HG02571 (cell line): ENCODE measurements around the gene ADPRS.

Source experiments
- ATAC-seq: cut with Tn5 transposase; IDR thresholded peaks from one replicate; pipeline ENCODE4 v1.9.1; 2021; ENCODE audit warnings: mild to moderate bottlenecking, moderate library complexity; ENCODE audit not compliant: unreplicated experiment

ADPRS gene

DNA sequence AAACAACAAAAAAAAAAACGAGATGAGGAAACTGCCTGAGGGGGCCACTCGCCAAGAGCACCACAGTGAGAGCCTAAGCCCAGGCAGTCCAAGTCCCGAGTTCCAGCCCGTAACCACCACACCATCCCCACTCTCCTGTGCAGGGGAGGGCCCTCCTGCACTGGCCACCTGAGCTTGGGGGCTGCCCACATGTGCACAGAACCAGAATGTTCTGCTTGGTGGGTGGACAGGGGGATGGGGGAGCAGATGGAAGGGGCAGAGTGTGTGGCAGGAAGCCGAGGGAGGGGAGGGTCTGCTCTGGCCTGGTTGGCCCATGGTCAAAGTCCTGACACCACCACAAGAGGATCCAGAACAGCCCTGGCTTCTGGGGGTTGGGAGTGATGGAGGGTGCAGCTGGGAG lies 17.6 kb downstream of the ADPRS start:
- ATAC-seq: no peak

DNA sequence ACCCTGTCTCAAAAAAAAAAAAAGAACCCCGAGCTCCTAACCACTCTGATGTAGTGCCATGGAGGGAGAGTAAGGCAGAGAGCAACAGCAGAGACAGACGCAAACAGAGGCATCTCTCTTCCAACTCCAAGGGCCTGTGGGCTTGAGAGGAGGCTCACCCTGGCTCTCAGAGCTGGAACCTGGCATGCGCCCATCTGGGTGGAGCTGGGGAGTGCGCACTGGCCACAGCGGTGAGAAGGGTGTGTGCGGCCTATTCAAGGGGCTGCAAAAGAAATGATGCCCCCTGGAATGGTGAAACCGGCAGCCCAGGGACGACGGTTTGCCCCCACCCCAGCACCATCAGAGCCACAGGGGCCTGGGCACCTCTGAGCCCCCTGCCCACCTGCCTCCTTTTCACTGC lies 18.7 kb downstream of the ADPRS start:
- no peak for ATAC-seq

DNA sequence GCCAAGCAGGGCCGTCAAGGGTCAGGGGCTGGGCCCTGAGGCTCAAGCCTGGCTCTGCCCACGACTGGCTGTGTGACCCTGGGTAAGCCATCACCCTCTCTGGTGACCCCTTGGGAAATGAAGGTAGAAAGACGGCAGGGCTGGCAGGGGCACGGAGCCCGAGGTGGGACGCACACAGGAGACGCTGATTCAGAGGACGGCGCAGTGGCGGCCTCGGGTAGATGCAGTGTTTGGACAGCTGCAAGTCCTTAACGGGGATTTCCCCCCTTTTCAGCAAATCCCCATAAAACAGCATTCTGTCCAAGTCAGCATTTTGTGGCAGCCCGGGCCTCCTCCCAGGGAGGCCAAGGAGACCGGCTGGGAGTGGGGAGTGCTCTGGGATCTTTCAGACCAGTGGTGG lies 19.6 kb downstream of the ADPRS start:
- ATAC-seq: no peak

DNA sequence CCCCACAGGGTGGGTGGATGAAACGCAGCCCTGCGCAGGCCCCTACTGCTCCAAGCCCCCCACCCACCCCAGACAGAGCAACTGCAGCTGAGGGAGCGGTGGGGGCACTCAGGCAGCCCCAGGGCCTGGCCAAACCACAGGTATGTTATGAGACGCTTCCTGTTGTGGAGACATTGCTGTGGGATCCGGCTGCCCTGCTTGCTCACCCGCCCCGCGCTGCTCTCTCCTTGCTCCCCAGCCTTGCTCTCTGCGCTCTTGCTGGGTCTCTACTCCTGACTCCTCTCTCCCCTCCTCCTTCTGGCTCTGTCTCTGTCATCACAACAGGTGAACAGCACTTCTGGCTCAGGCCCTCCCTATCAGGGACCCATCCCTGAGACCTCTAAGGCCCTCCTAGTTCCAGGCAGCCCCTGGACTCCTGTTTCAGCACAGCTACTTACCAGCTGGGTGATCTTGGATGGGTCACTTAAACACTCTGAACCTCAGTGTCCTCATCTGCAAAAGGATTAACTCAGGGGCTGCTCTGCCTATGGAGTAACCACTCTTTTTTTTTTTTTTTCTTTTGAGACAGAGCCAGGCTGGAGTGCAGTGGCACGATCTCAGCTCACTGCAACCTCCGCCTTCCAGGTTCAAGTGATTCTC lies 20.5 kb downstream of the ADPRS start:
- no peak for ATAC-seq

DNA sequence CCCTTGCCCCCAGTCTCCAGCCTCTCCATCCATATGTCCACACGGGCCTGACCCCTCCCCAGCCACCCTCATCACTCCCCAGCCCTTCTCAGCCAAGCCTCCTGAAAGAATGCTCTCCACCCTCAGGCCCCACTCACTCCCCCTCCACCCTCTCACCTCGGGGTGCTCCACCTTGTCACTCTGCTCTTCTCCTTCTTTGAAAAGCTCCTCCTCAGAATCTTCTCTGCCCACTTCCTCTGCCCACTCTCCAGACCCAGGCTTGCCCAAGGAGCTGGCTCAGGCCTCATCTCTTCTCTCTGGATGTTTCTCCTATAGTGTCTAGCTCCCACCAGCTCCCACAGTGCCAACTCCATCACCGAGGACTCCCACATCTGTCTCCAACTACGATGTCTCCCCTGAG lies 22.5 kb downstream of the ADPRS start:
- no peak for ATAC-seq

DNA sequence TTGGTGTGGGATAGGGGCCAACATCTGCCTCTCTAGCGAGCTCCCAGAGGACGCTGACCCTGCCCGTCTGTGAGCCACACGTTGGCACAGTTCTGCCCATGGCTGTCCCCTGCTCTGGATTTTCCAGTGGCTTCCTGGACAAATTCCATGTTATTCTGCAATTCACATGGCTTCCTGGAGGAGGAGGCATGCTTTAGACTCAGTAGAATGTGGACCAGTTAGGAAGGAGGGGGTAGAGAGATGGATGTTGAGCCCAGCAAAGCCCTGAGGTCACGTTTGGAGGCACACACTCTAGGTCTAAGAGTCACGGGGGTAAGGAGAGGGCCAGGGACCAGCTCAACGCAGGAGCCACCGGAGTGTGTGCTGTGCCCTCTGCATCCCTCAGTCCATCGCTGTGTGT lies 24.1 kb downstream of the ADPRS start:
- no peak for ATAC-seq

DNA sequence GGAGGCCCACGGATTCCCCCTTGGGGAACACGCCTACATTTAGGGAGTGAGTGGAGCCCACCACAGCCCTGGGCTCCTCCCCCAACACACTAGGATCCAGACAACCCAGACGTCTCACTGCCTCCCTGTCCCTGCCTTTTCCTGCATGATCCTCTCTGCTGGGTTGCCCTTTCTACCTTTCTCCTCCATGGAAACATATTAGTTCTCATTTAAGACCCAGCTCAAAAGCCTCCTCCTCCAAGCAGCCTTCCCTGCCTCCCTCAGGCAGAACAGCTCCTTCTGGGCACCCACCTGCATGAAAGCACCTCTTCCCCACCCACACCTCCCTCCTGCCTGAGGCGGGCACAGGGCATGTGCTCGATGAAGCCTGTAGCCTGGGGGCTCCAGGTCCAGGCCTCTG lies 25.7 kb downstream of the ADPRS start:
- ATAC-seq: no peak

DNA sequence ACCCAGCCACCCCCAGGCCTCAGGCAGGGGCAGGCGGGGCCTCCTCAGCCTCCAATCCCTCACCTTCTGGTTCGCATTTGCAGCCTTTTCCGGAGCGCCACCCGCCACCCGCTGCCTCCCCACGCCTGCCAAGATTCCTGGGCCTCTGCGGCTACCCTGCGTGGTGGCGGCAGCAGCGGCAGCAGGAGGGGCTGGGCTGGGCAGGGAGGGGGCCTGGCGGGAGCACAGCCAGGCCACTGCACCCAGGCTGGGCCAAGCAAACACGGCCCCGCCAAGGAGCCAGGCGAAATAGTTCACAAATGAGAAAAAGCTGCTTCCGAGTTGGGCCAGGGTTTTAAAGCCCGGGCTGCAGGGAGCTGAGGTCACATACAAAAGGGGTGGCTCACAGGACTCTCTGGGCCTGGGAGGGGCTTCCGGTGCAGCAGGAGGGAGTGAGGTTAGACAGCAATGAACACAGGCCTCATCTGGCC lies 26.5 kb downstream of the ADPRS start:
- ATAC-seq: no peak

DNA sequence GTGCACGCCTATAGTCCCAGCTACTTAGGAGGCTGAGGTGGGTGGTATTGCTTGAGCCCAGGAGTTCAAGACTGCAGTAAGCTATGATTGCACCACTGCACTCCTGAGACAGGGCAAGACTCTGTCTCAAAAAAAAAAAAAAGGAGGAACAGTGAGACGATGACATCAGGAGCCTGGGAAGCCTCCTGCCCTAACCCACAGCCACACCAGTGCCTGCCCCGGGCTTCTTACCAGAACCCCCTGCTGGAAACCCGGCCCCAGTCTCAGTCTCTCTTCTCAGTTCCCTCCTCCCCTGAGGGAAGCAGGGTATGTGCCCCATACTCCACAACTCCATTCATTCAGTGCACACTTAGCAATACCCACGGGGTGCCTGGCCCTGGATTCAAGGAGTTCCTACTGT lies 27.2 kb downstream of the ADPRS start:
- ATAC-seq: no peak

DNA sequence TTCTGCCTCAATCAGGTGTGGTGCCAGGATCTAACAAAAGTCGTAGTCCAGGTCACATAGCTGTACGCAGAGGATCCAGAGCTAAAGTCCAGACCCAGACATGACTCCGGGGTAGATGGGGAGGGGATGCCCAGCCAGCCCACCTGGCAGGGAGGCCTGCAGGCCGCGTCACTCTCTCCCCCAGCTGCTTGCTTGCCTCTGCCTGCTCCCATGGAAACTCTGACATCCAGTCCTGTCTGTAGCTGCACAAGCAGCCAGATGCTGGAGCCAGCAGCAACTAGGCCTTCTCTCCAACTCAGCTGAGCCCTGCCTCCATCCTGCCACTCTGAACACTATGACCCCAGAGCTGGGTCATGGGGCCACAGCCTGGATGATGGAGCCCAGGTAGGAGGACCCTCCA lies 28.2 kb downstream of the ADPRS start:
- no peak for ATAC-seq

DNA sequence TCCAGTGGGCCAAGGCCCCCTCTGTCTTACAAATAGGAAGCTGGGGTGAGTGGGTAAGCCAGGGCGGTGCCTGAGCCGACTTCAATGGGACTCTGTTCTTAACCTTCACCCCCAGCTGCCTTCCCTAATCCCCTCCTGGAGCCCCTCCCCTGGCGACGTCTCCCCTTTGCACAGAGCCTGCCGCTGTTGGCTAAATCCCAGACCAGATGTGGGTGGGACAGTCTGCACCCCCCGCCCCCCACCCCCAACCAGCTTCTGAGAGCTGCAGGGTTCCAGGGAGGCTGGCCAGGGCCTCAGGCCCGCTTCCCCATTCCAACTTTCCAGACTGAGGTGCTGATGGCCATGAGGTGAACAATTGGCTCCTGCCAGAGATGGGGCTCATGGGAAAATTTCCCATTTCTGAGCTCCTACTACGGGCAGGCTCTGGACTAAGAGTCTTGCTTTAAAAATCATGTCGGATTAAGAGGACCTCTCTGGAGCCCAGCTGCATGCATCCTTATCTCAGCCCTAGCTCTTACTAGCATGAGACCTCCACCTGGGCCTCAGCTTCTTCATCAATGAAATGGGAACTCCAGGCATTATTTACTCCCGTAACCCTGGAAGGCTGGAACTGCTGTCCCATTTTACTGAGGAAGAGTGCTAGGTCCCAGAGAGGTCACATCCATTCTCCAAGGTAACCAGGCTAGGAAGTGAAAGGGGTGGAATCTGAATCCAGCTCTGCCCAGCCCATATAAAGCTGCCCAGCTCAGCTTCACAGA lies 29.9 kb downstream of the ADPRS start:
- no peak for ATAC-seq

DNA sequence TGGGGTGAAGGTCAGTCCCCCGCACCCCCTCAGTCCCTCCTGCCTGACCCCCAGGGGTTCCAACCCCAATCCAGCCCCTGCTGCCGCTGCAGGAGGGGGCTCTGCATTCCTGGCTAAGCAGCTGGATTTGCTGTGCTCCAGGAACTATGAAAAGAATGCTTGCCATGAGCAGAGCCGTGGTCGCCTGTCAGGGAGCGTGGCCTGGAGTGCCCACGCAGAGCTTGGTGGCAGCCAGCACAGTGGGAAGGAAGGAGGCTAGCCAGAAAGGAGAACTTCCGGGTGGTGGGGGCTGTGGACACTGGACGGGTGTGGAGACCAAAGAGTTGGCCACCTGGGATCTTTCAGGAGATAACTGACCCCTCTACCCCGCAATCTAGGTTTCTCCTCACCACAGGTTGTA lies 30.8 kb downstream of the ADPRS start:
- no peak for ATAC-seq

DNA sequence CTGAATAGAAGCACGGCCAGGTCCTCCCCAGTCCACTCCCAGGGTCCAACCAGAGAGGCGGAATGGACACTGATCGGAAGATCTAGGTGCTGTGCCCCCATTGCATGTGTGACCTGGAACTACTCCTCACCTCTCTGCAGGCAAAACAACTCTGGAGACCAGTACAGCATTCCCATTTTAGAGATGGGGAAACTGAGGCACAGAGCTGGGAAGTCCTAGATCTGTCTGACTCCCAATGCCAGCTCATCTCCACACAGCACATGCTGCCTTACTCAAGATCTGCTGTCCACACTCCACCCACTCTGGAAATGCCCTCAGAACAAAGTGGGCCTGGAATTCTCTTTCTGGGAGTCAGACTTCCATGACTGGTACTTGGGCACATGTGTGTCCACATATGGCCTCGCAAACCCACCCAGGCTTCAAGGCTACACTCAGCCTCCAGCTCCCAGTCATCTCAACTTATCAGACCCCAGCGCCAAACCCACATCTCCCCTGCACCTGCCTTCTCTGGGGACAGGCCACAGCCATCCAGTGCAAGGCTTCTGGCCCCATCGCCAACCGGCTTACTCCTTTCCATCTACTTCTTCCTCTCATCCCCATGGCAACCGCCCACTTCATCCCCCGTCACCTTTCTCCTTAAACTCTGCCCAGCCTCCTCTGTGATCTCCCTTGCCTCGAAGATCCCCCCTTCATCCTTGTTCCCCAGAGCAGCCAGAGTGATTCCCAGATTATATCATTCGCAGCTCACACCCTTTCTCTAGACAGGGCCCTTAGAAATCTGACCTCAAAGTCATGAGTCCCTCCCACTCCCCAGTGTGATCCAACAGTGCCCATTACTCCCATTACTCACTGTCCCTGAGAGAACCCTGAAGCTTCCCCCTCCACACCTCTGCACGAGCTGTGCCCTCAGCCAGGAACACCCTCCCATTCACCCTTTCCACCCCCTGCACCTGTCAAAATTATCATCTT lies 33.7 kb downstream of the ADPRS start:
- ATAC-seq: no peak

DNA sequence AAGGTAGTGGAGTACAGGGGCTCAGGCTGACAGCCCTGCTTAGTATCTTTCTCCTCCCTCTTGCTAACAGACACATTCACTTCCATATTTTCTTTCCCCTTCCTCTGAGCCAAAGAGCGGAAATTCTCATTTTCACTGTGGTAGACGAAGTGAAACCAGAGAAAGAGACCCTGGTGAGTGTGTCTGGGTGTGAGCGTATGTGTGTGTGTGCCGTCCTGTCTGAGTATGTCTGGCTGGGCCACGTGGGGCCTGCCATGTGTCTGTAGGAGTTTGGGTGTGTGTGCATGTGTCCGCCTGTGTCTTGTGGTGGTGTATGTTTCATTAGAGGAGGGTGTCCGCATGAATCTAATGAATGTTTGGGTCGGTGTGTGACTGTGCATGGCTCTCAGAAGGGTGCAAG lies 34.7 kb downstream of the ADPRS start:
- ATAC-seq: no peak

DNA sequence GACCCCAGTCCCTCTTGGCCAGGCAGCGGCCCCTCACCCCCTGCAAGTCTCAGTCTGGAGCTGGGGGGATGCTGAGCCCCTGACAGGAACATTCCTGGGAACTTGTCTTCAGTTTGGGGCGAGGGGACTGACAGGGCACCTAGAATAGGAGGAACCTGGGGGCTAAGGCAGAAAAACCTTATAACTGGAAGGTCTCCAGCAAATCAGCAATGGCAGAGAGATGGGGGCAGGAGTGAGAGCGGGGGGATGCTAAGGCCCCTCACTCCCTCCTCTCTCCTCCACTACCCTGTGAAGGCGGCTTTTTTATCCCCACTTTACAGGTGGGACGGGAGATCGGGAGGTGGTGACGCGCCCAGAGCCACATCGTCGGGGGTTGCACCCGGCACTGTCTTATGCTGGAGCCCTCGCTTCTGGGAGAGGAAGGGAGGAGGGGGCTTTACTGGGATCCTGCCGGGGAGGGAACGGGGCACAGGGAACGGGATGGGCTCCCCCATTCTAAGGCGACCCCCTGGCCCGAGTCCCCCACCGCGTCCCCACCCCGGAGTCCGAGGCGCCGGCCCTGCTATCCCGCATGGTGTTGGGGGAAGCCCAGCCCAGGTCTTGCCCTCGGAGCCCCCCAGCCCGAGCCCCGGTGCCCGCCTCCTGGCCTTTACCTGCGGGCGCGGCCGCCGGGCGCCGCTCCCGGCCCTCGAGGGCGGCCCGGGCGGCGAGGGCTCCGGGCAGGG lies 35.9 kb downstream of the ADPRS start:
- no peak for ATAC-seq

DNA sequence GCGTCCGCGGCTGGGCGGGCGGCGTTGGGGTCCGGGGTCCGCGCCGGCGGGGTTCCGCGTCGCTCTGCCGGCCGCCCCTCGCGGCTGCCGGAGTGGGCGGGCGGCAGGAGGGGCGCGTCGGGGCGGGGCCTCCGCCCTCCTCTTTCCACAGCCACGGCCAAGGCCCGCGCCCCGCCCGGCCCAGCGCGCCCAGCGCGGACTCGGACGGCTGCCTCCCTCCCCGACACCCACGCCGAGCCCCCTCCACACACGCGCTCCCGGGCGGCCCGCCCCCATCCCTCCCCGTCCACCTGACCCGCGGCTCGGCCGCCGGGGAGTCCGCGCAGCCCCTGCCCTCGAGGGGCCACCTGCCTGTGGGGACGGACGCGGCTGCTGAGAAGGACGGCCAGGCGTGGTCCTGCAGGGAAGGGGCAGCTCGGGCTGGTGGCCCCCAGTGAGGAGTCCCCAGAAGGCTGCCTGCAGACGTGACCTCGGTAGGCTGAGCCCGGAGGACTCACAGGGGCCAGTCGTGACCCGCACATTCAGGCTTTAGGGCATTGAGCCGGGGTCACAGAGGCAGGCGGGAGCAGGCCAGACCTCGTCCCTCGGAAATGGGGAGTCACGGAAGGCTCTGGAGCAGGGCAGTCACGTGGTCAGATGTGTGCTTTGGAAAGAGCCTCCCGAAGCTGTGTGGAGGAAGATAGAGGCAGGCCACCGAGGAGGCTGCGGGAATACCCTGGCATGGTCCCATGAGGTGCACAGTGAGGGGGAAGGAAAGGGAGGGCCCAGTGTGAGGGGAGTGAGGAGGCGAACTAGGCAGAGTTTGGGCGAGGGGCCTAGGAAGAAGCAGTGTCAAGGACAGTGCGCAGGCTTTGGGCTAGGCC lies 36.7 kb downstream of the ADPRS start, which contains the start of gene COL8A2:
TSS of gene COL8A2 (minus strand) at position 94 of the 863 bp plus-strand sequence. CDS start 24,980 bp downstream, outside the sequence.
- ATAC-seq: no peak

DNA sequence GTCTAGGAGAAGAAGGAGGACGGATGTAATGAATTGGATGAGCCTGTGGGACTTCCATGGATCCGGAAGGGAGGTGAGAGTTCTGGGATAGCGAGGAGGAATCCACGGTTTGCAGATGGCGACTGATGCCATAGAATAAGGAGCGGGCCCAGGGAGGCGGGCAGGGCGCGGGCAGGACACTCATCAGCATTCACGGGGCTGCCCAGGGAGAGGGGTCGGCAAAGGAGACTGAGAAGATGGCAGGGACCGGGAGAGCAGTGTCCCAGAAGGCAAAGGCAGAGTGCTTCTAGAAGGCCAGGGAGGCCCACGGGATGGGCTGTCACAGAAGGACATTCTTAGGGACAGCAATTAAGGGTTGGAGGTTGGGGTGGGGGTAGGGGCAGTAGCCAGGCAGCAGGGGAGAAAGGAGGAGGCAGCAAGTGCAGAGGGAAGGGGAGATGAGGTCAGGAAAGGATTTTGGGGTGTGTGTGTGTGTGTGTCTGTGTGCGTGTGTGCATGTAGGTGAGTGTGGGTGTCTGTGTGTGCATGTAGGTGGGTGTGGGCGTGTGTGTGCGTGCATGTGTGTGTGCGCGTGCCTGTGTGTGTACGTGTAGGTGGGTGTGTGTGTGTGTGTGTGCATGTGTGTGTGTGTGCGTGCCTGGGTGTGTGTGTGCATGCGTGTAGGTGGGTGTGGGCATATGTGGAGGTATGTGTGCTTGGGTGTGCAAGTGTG lies 37.5 kb downstream of the ADPRS start:
- ATAC-seq: no peak

DNA sequence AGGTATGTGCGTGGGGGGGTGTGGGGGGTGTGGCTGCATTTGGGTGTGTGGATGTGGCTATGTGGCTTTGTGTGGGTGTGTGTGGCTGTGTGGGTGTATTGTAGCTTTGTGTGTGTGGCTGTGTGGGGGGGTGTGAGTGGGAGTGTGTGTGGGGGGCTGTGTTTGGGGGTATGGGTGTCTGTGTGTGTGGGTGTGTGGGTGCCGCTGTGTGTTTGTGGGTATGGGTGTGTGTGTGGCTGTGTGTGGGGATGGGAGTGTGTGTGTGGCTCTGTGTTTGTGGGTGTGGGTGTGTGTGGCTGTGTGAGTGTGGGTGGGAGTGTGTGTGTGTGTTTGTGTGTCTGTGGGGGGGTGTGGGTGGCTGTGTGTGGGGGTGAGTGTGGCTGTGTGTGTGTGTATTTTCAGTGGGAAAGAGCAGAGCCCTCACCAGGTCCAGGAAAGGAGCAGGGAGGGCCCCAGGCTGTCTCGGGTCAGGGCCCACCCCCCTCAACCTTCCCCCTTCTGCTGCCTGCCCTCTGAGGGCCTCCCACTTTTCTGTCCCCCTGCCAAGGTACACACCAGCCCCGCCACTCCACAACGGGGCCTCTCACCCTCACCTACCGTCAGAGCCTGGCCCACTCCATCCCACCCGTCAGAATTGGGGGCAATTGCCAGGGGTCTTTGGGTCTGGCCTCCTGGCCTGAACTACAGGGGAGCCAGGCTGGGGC lies 38.3 kb downstream of the ADPRS start:
- no peak for ATAC-seq
